Neural progenitor cell (in vitro differentiated cells): ENCODE data around the gene AGBL4. TPM values are rescaled to one million over a fixed set of nuclear protein-coding genes. Genes with fewer than 3 reads are reported as not detected.

Source experiments
- DNase-seq: peaks from one replicate; pipeline ENCODE4 v3.0.0-alpha.2; 2016; ENCODE audit warnings: low spot score
- H2AFZ ChIP-seq: fragments of 200-600 bp; sonication (generic); replicated peaks from 2 replicates; pipeline ENCODE4 v1.6.1; 2016; ENCODE audit warnings: antibody characterized with exemption
- H3F3A ChIP-seq: fragments of 200-600 bp; sonication (generic); 2 replicates; pipeline ENCODE4 v1.6.1; 2016; ENCODE audit warnings: antibody characterized with exemption, low read depth
- H3K27ac ChIP-seq: fragments of 200-600 bp; sonication (generic); 2 replicates; pipeline ENCODE4 v1.5.1; 2016; ENCODE audit warnings: mild to moderate bottlenecking
- H3K27me3 ChIP-seq: fragments of 200-600 bp; sonication (generic); 2 replicates; pipeline ENCODE4 v1.6.1; 2016; ENCODE audit warnings: mild to moderate bottlenecking, moderate library complexity
- H3K36me3 ChIP-seq: fragments of 200-600 bp; sonication (generic); 2 replicates; pipeline ENCODE4 v1.5.1; 2016
- H3K4me1 ChIP-seq: fragments of 200-600 bp; sonication (generic); 2 replicates; pipeline ENCODE4 v1.6.1; 2016; ENCODE audit warnings: mixed run types
- H3K4me2 ChIP-seq: fragments of 200-600 bp; sonication (generic); 2 replicates; pipeline ENCODE4 v1.6.1; 2016
- H3K4me3 ChIP-seq: fragments of 200-600 bp; sonication (generic); 2 replicates; pipeline ENCODE4 v1.5.1; 2016
- H3K79me2 ChIP-seq: fragments of 200-600 bp; sonication (generic); 2 replicates; pipeline ENCODE4 v1.6.1; 2016; ENCODE audit warnings: low read depth
- H3K9ac ChIP-seq: fragments of 200-600 bp; sonication (generic); 2 replicates; pipeline ENCODE4 v1.6.1; 2016
- H3K9me3 ChIP-seq: fragments of 200-600 bp; sonication (generic); 2 replicates; pipeline ENCODE4 v1.5.1; 2016; ENCODE audit warnings: low read depth
- H4K20me1 ChIP-seq: fragments of 200-600 bp; sonication (generic); 2 replicates; pipeline ENCODE4 v1.6.1; 2016; ENCODE audit warnings: low read depth
- H3K27ac Mint-ChIP-seq: 3 replicates; pipeline ENCODE4 v1.8.0; 2021; ENCODE audit warnings: mixed read lengths
- H3K27me3 Mint-ChIP-seq: 2 replicates; pipeline ENCODE4 v1.8.0; 2022; ENCODE audit warnings: low read depth, mild to moderate bottlenecking, inconsistent platforms, moderate library complexity, mixed read lengths; ENCODE audit not compliant: insufficient read depth
- H3K36me3 Mint-ChIP-seq: 3 replicates; pipeline ENCODE4 v1.8.0; 2021; ENCODE audit warnings: mixed read lengths
- H3K4me1 Mint-ChIP-seq: 3 replicates; pipeline ENCODE4 v1.8.0; 2021; ENCODE audit warnings: mixed read lengths
- H3K4me3 Mint-ChIP-seq: 3 replicates; pipeline ENCODE4 v1.8.0; 2021; ENCODE audit warnings: mild to moderate bottlenecking, moderate library complexity, mixed read lengths
- H3K9me3 Mint-ChIP-seq: 3 replicates; pipeline ENCODE4 v1.8.0; 2020; ENCODE audit warnings: mixed read lengths
- EZH2 ChIP-seq: fragments of 200-600 bp; sonication (generic); IDR thresholded peaks from 2 replicates; pipeline ENCODE4 v1.6.1; 2017; ENCODE audit warnings: antibody characterized with exemption, mild to moderate bottlenecking, moderate library complexity
- EZH2phosphoT487 ChIP-seq: fragments of 200-600 bp; sonication (generic); IDR thresholded peaks from 2 replicates; pipeline ENCODE4 v1.6.1; 2017; ENCODE audit warnings: antibody characterized with exemption
- total RNA-seq: library from RNA; depleted of rRNA; stranded (reverse); fragments of >200 nt; gene quantifications from 2 replicates; pipeline ENCODE4 v1.2.3, GENCODE V29; 2015; ENCODE audit warnings: low replicate concordance
- TF ChIP-seq, protein P1 (sequence below): fragments of 200-600 bp; sonication (generic); IDR thresholded peaks from 2 replicates; pipeline ENCODE4 v1.5.1; 2017; ENCODE audit warnings: antibody characterized with exemption, mild to moderate bottlenecking

Gene AGBL4
- total RNA-seq, 1 donor from 2014 or later: 1.5 TPM

DNA sequence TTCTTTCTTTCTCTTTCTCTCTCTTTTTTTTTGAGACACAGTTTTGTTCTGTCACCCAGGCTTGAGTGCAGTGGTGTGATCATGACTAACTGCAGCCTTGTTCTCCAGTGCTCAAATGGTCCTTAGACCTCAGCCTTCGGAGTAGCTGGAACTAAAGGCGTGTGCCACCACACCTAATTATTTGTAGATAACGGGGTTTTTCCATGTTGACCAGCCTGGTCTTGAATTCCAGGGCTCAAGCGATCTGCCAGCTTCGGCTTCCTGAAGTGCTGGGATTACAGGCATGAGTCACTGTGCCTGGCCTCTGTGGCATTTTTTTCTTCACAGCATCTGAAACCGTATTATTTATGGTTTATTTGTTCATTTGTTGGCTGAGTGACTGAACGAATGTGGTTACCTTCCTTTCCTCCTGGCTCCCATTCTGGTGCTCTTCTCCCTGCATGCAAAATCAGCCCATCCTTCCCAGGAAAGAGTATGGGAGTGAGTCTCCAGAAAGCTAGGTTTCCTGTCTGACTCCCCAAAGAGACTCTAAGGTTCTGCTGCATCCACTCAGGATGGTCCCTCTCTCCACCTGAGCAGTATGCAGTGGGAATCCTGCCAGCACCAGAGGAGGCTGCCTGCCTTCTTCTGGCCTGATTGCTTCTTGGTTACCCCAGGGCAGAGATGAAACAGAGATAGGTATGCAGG lies 1092.1 kb downstream of the AGBL4 start:
- Histone ChIP-seq H4K20me1 (no peaks in the 10 kb centered on the region), H2AFZ (no peak overlapping the region), H3K27ac (no peak overlapping the region), H3K27me3 (no peaks in the 10 kb centered on the region), H3K9me3 (no peaks in the 10 kb centered on the region), H3K9ac (no peak overlapping the region), H3K36me3 (no peaks in the 10 kb centered on the region), H3K4me2 (no peak overlapping the region), H3K4me3 (no peak overlapping the region), H3F3A (no peaks in the 10 kb centered on the region), H3K4me1 (no peaks in the 10 kb centered on the region), H3K79me2 (no peaks in the 10 kb centered on the region)
- H3K27ac Mint-ChIP-seq: no peak overlapping the region
- TF ChIP-seq, protein P1, sequence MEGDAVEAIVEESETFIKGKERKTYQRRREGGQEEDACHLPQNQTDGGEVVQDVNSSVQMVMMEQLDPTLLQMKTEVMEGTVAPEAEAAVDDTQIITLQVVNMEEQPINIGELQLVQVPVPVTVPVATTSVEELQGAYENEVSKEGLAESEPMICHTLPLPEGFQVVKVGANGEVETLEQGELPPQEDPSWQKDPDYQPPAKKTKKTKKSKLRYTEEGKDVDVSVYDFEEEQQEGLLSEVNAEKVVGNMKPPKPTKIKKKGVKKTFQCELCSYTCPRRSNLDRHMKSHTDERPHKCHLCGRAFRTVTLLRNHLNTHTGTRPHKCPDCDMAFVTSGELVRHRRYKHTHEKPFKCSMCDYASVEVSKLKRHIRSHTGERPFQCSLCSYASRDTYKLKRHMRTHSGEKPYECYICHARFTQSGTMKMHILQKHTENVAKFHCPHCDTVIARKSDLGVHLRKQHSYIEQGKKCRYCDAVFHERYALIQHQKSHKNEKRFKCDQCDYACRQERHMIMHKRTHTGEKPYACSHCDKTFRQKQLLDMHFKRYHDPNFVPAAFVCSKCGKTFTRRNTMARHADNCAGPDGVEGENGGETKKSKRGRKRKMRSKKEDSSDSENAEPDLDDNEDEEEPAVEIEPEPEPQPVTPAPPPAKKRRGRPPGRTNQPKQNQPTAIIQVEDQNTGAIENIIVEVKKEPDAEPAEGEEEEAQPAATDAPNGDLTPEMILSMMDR: no peak
- no peak overlapping the region for H3K4me3 Mint-ChIP-seq
- H3K36me3 Mint-ChIP-seq: no peaks in the 10 kb centered on the region
- no peak for DNase-seq
- H3K27me3 Mint-ChIP-seq: peaks cover 6% of the 10 kb centered on the region
- no peaks in the 10 kb centered on the region for H3K9me3 Mint-ChIP-seq
- H3K4me1 Mint-ChIP-seq: peaks cover 15% of the 10 kb centered on the region

DNA sequence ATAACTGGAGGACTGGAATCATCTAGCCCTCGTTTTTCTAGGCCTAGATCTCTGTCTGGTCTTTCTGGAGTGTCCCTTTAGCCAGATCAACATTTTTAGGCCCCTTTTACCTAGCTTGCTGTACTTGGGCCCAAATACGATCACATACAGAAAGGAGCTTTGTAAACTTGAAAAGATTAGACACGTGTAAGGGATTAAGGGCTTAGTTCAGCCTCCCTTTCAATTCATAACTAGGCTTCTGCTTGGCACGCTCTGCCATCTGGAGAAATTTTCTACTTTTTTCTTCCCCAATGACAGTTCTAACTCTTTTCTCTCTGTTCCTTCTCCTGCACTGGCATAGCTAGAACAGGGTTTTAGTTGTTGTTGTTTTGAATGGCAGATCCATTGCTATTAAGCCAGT lies 1093.7 kb downstream of the AGBL4 start:
- H3K4me3 Mint-ChIP-seq: no peak overlapping the region
- no peaks in the 10 kb centered on the region for H3F3A ChIP-seq
- no peaks in the 10 kb centered on the region for H3K36me3 Mint-ChIP-seq

DNA sequence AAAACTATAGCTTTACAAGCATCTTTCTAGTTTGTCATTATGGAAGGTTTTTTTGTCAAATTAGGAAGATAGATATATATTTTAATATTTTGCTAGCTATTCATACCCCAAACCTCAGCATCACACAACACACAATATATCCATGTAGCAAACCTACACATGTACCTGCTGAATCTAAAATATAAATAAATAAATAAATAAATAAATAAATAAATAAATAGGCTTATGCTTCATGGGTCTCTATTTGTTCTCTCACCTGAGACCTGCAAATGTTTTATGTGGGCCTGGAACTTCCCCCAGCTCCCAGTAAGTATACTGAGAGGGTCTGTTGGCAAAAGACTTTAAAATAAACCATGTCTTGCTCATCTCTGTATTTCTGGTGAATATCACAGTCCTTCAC lies 1099.7 kb downstream of the AGBL4 start:
- no peaks in the 10 kb centered on the region for H3K79me2 ChIP-seq
- TF ChIP-seq, protein P1: no peak
- TF ChIP-seq EZH2phosphoT487 (no peak), EZH2 (no peak)
- H3K36me3 ChIP-seq: no peaks in the 10 kb centered on the region
- no peak overlapping the region for H2AFZ ChIP-seq
- Mint-ChIP-seq H3K4me3 (no peak overlapping the region), H3K27ac (no peak overlapping the region), H3K4me1 (no peaks in the 10 kb centered on the region), H3K9me3 (no peaks in the 10 kb centered on the region), H3K36me3 (no peaks in the 10 kb centered on the region), H3K27me3 (peaks cover 2% of the 10 kb centered on the region)
- H3K4me2 ChIP-seq: no peak overlapping the region
- no peaks in the 10 kb centered on the region for H3F3A ChIP-seq
- H3K4me3 ChIP-seq: no peak overlapping the region
- H3K4me1 ChIP-seq: no peaks in the 10 kb centered on the region
- DNase-seq: no peak
- no peaks in the 10 kb centered on the region for H3K9me3 ChIP-seq
- H3K9ac ChIP-seq: no peak overlapping the region
- H4K20me1 ChIP-seq: no peaks in the 10 kb centered on the region
- H3K27ac ChIP-seq: no peak overlapping the region
- H3K27me3 ChIP-seq: no peaks in the 10 kb centered on the region

More for the DNA sequence above, 1093.7 kb downstream of the AGBL4 start:
- Histone ChIP-seq H3K4me3 (no peak overlapping the region), H3K27me3 (no peaks in the 10 kb centered on the region), H3K4me2 (no peak overlapping the region), H3K27ac (no peak overlapping the region), H3K36me3 (no peaks in the 10 kb centered on the region), H2AFZ (no peak overlapping the region), H3K9me3 (no peaks in the 10 kb centered on the region), H4K20me1 (no peaks in the 10 kb centered on the region), H3K79me2 (no peaks in the 10 kb centered on the region), H3K9ac (no peak overlapping the region), H3K4me1 (no peaks in the 10 kb centered on the region)
- Mint-ChIP-seq H3K9me3 (no peaks in the 10 kb centered on the region), H3K4me1 (peaks cover 15% of the 10 kb centered on the region), H3K27ac (no peak overlapping the region), H3K27me3 (peaks cover 6% of the 10 kb centered on the region)
- no peak for DNase-seq
- TF ChIP-seq EZH2 (no peak), EZH2phosphoT487 (no peak)
- TF ChIP-seq, protein P1: no peak
